ENCODE data around the gene CEP97. TPM values are rescaled to one million over a fixed set of nuclear protein-coding genes. Genes with fewer than 3 reads are reported as not detected.

The CEP97 gene
- total and polyA plus RNA-seq, 11 donors, result 1.9 to 12.3 (median 6.8) TPM

DNA sequence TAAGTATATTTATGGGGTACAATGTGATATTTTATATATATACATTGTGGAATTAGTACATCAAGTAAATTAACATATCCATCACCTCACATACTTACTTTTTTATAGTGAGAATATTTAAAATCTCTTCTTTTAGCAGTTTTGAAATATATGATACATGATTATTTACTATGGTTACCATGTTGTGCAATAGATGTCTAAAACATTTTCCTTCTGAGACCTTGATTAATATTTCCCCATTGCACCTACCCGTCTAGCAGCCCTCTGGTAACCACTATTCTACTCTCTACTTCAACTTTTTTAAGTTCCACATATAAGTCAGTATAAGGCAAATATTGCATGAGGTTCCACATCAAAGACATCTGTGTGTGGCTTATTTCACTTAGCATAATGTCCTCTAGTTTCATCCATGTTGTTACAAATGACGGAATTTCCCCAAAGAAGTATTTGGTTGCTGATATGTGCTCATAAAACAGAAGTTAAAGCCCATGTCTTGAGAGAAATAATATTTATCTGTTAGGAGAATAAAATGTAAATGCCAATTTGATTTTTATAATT lies 95.3 kb downstream of the CEP97 start:
- WGBS, 4 donors, result 89 to 93% (median 91%) methylated on average over 2 of the region's 2 CpGs
- intact Hi-C loops (cut with DNase I), result loop anchor here in 4 of 10 donors (5.0 to 10.0 kb wide), 4 partner anchors 33 to 915 kb away; no protein-coding TSS in a partner anchor
- H3K36me3 ChIP-seq, result peaks cover 0 to 67% (median 29%) of the 10 kb centered on the region in 9 donors
- no peaks in the 10 kb centered on the region for H3K9me3 ChIP-seq
- H3K4me1 ChIP-seq, result peaks cover 0 to 17% (median 1%) of the 10 kb centered on the region in 12 donors
- H3K4me3 ChIP-seq, result no peak overlapping the region
- TF ChIP-seq POLR2A (IDR thresholded peaks at IDR 0.05), result no peak
- H3K27me3 ChIP-seq, result no peaks in the 10 kb centered on the region
- no peak for ATAC-seq
- no peak overlapping the region for H3K27ac ChIP-seq
- no peak for DNase-seq

Other genes with a start within 250 kb of the CEP97 start
- gene SENP7, start 211.4 kb upstream of the CEP97 start, total RNA-seq, result 10 to 100 TPM in 4 of 9 donors, 1 to 10 TPM in 5; 6.6 to 12.0 (median 8.5) TPM
- gene SENP7, start 211.4 kb upstream of the CEP97 start, polyA plus RNA-seq, result 1 to 10 TPM; 5.3 to 6.5 TPM
- gene TRMT10C, start 162.7 kb upstream of the CEP97 start, total RNA-seq, result 10 to 100 TPM; 24.5 to 27.6 (median 26.4) TPM
- 10 to 100 TPM; 21.1 to 36.2 TPM for gene TRMT10C, start 162.7 kb upstream of the CEP97 start, polyA plus RNA-seq
- 100 to 1,000 TPM in 7 of 9 donors, 10 to 100 TPM in 2; 49.7 to 141 (median 121) TPM for gene PCNP, start 150.4 kb upstream of the CEP97 start, total RNA-seq
- gene PCNP, start 150.4 kb upstream of the CEP97 start, polyA plus RNA-seq, result 10 to 100 TPM; 60.5 to 90.8 TPM
- 10 to 100 TPM in 5 of 9 donors, 1 to 10 TPM in 4; 8.6 to 12.9 (median 10.4) TPM for gene ZBTB11, start 47.5 kb upstream of the CEP97 start, total RNA-seq
- 1 to 10 TPM; 4.6 to 6.0 TPM for gene ZBTB11, start 47.5 kb upstream of the CEP97 start, polyA plus RNA-seq
- gene RPL24, start 37.9 kb upstream of the CEP97 start, total RNA-seq, result 1,000 to 10,000 TPM in 2 of 9 donors, 100 to 1,000 TPM in 7; 673 to 1,075 (median 848) TPM
- 1,000 to 10,000 TPM; 2,429 to 2,669 TPM for gene RPL24, start 37.9 kb upstream of the CEP97 start, polyA plus RNA-seq
- 10 to 100 TPM; 24.0 to 43.8 (median 36.4) TPM for gene NXPE3, start 54.6 kb downstream of the CEP97 start, total RNA-seq
- 10 to 100 TPM; 13.3 to 18.1 TPM for gene NXPE3, start 54.6 kb downstream of the CEP97 start, polyA plus RNA-seq
- gene NFKBIZ, start 124.9 kb downstream of the CEP97 start, total RNA-seq, result 10 to 100 TPM in 4 of 9 donors, 1 to 10 TPM in 5; 6.9 to 44.8 (median 10.0) TPM
- 1 to 10 TPM; 5.6 to 7.2 TPM for gene NFKBIZ, start 124.9 kb downstream of the CEP97 start, polyA plus RNA-seq

All from heart left ventricle (tissue), 16 donors.